HepG2 (cell line): ENCODE results near the gene RBM23. TPM values are rescaled to one million over a fixed set of nuclear protein-coding genes. Genes with fewer than 3 reads are reported as not detected.

Source experiments
- EED ChIP-seq: sonication (generic); formaldehyde crosslinking; IDR thresholded peaks from 2 replicates; pipeline ENCODE4 v1.5.0; 2020; ENCODE audit warnings: mild to moderate bottlenecking, missing genetic modification reagents
- ELF1 ChIP-seq: sonication (generic); formaldehyde crosslinking; IDR thresholded peaks from 2 replicates; pipeline ENCODE4 v1.4.0; 2020; ENCODE audit warnings: missing genetic modification reagents
- MAFK ChIP-seq, 2 experiments: IDR thresholded peaks in 1 of 2; conservative IDR thresholded peaks in 1 of 2; 2 replicates each; pipeline ENCODE4 v1.6.1; 2011; ENCODE audit warnings: improper control_type of control experiment in 2 of 2, low read length in 2 of 2
- MEIS1 ChIP-seq: sonication (generic); formaldehyde crosslinking; IDR thresholded peaks from 2 replicates; pipeline ENCODE4 v1.9.0; 2021; ENCODE audit warnings: mild to moderate bottlenecking, missing genetic modification reagents, moderate library complexity, borderline replicate concordance
- MTF2 ChIP-seq: sonication (generic); formaldehyde crosslinking; IDR thresholded peaks from 2 replicates; pipeline ENCODE4 v1.5.0; 2020; ENCODE audit warnings: missing genetic modification reagents, borderline replicate concordance
- MYPOP ChIP-seq: sonication (generic); formaldehyde crosslinking; IDR thresholded peaks from 2 replicates; pipeline ENCODE4 v1.8.1; 2023; ENCODE audit warnings: mild to moderate bottlenecking, moderate library complexity, missing genetic modification reagents
- NAIF1 ChIP-seq: sonication (generic); formaldehyde crosslinking; IDR thresholded peaks from 2 replicates; pipeline ENCODE4 v1.5.0; 2020; ENCODE audit warnings: mild to moderate bottlenecking, missing genetic modification reagents, borderline replicate concordance
- NFIC ChIP-seq: IDR thresholded peaks from 2 replicates; pipeline ENCODE4 v1.6.1; 2012; ENCODE audit warnings: mild to moderate bottlenecking, low read length, inconsistent platforms
- SIN3A ChIP-seq: IDR thresholded peaks from 2 replicates; pipeline ENCODE4 v1.6.1; 2011; ENCODE audit warnings: low read depth, mild to moderate bottlenecking, control low read depth, low read length, borderline replicate concordance
- SOX5 ChIP-seq: IDR thresholded peaks from 2 replicates; pipeline ENCODE4 v1.6.1; 2016; ENCODE audit warnings: borderline replicate concordance
- SOX6 ChIP-seq, 2 experiments: fragments of 450-650 bp in 1 of 2; sonication (generic) in 1 of 2; formaldehyde crosslinking in 1 of 2; IDR thresholded peaks; 2 replicates each; pipeline versions ENCODE4 v1.4.0 to v1.6.1; 2017 to 2020; ENCODE audit warnings: antibody characterized with exemption in 1 of 2, mild to moderate bottlenecking in 1 of 2, missing genetic modification reagents in 1 of 2
- TBX3 ChIP-seq: fragments of 450-650 bp; IDR thresholded peaks from 2 replicates; pipeline ENCODE4 v1.6.1; 2017; ENCODE audit warnings: antibody characterized with exemption, mild to moderate bottlenecking, inconsistent platforms, borderline replicate concordance
- TMF1 ChIP-seq: sonication (generic); formaldehyde crosslinking; IDR thresholded peaks from 2 replicates; pipeline ENCODE4 v1.8.1; 2022; ENCODE audit warnings: low read depth, missing genetic modification reagents
- TOE1 ChIP-seq: sonication (generic); formaldehyde crosslinking; IDR thresholded peaks from 2 replicates; pipeline ENCODE4 v1.4.0; 2020; ENCODE audit warnings: mild to moderate bottlenecking, missing genetic modification reagents
- WIZ ChIP-seq: sonication (generic); formaldehyde crosslinking; IDR thresholded peaks from 2 replicates; pipeline ENCODE4 v1.5.1; 2020; ENCODE audit warnings: mild to moderate bottlenecking, missing genetic modification reagents
- ZBTB7B ChIP-seq: sonication (generic); formaldehyde crosslinking; IDR thresholded peaks from 2 replicates; pipeline ENCODE4 v1.4.0; 2020; ENCODE audit warnings: missing genetic modification reagents
- ZNF136 ChIP-seq: sonication (generic); formaldehyde crosslinking; IDR thresholded peaks from 2 replicates; pipeline ENCODE4 v1.8.1; 2022; ENCODE audit warnings: low read depth, mild to moderate bottlenecking, moderate library complexity, missing genetic modification reagents
- ZNF576 ChIP-seq: sonication (generic); formaldehyde crosslinking; IDR thresholded peaks from 2 replicates; pipeline ENCODE4 v1.4.0; 2020; ENCODE audit warnings: mild to moderate bottlenecking, missing genetic modification reagents
- ZNF687 ChIP-seq: sonication (generic); formaldehyde crosslinking; IDR thresholded peaks from 2 replicates; pipeline ENCODE4 v1.5.1; 2020; ENCODE audit warnings: mild to moderate bottlenecking, missing genetic modification reagents, moderate library complexity
- polyA plus RNA-seq, 8 experiments: library from polyadenylated mRNA; depleted of rRNA in 3 of 8; stranded (reverse) in 7 of 8; unstranded in 1 of 8; fragments of >200 nt; fragmentation: Illumina TruSeq in 4 of 8; extraction: Trizol in 4 of 8; gene quantifications; 2 replicates each; pipeline versions ENCODE4 v1.2.1 to v1.2.3, GENCODE V29; 2011 to 2016; ENCODE audit warnings: low read depth in 4 of 8, missing spikeins in 1 of 8, mixed read lengths in 1 of 8; ENCODE audit not compliant: insufficient read depth in 1 of 8
- total RNA-seq, 5 experiments: library from RNA; depleted of rRNA; stranded (reverse); fragments of >200 nt; fragmentation: Illumina TruSeq; extraction: Trizol; gene quantifications; 2 replicates each; pipeline ENCODE4 v1.2.3, GENCODE V29; 2016; ENCODE audit warnings: low read depth in 1 of 5
- TF ChIP-seq, protein P1 (sequence below): sonication (generic); formaldehyde crosslinking; IDR thresholded peaks from 2 replicates; pipeline ENCODE4 v1.5.1; 2020; ENCODE audit warnings: missing genetic modification reagents, mild to moderate bottlenecking, borderline replicate concordance
- TF ChIP-seq, protein P2 (sequence below): sonication (generic); formaldehyde crosslinking; IDR thresholded peaks from 2 replicates; pipeline ENCODE4 v1.8.0; 2022; ENCODE audit warnings: low read depth, missing genetic modification reagents

Gene RBM23
- total and polyA plus RNA-seq, 2 of the 13 experiments (the other 11 are each of a cell fraction or from before 2014, with no cell fraction given): 1.5 to 2.1 TPM

GRCh38 chr14:22929104-22929960, 10.4 kb upstream of the RBM23 start, which contains the start of gene PRMT5 (continued):
- peak; percentile 77 for TF ChIP-seq EED (CRISPR knock-in tag)
- TF ChIP-seq ZBTB7B (CRISPR knock-in tag): peak; percentile 80
- TF ChIP-seq TOE1 (CRISPR knock-in tag): peak; percentile 98
- TF ChIP-seq SIN3A: peak; percentile 84
- TF ChIP-seq MTF2 (CRISPR knock-in tag): no peak
- TF ChIP-seq, protein P1, sequence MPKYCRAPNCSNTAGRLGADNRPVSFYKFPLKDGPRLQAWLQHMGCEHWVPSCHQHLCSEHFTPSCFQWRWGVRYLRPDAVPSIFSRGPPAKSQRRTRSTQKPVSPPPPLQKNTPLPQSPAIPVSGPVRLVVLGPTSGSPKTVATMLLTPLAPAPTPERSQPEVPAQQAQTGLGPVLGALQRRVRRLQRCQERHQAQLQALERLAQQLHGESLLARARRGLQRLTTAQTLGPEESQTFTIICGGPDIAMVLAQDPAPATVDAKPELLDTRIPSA (CRISPR knock-in tag): no peak; the same call in 1 of the 2 replicates
- peak; percentile 72 for TF ChIP-seq ELF1 (CRISPR knock-in tag)
- TF ChIP-seq, protein P2, sequence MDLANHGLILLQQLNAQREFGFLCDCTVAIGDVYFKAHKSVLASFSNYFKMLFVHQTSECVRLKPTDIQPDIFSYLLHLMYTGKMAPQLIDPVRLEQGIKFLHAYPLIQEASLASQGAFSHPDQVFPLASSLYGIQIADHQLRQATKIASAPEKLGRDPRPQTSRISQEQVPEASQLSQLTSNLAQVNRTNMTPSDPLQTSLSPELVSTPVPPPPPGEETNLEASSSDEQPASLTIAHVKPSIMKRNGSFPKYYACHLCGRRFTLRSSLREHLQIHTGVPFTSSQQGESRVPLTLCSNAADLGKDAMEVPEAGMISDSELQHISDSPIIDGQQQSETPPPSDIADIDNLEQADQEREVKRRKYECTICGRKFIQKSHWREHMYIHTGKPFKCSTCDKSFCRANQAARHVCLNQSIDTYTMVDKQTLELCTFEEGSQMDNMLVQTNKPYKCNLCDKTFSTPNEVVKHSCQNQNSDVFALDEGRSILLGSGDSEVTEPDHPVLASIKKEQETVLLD (CRISPR knock-in tag): peak; percentile 37; the same call in 1 of the 2 replicates
- TF ChIP-seq MYPOP (CRISPR knock-in tag): peak; percentile 97
- TF ChIP-seq WIZ (CRISPR knock-in tag): peak; percentile 89; the same call in 1 of the 2 replicates
- peak in 1 of 2 experiments; percentile 17; a peak in 3 of 4 replicates for TF ChIP-seq MAFK (conservative IDR thresholded peaks at IDR 0.05 in 1 of 2, IDR thresholded peaks at IDR 0.05 in 1 of 2; ENCODE audit: low read length in 2 of 2)
- TF ChIP-seq NFIC: no peak
- TF ChIP-seq MEIS1 (CRISPR knock-in tag): peak; percentile 95
- peak; percentile 97 for TF ChIP-seq ZNF687 (CRISPR knock-in tag)
- TF ChIP-seq ZNF576: peak; percentile 78; the same call in 1 of the 2 replicates
- TF ChIP-seq SOX5 (CRISPR knock-in tag): peak; percentile 80; the same call in 1 of the 2 replicates
- TF ChIP-seq TMF1 (CRISPR knock-in tag): peak; percentile 67; the same call in 1 of the 2 replicates
- TF ChIP-seq SOX6 (IDR thresholded peaks at IDR 0.05): no peak
- TF ChIP-seq SOX6 (CRISPR knock-in tag; IDR thresholded peaks at IDR 0.05): peak; percentile 86
- TF ChIP-seq ZNF136 (CRISPR knock-in tag): peak; percentile 100
- peak; percentile 88; the same call in 1 of the 2 replicates for TF ChIP-seq NAIF1 (CRISPR knock-in tag)
- TF ChIP-seq TBX3: no peak; the same call in 1 of the 2 replicates
